ENCODE measurements around the gene CILP2.

Gene CILP2

GRCh38 chr19:19528721-19529490 is 9.2 kb upstream of the CILP2 start, which contains the start of gene YJEFN3:
YJEFN3 (plus strand) TSS chr19:19528911; CDS start chr19:19528933, 22 bp downstream.
- ATAC-seq = no peak
- DNase-seq = no peak

GRCh38 chr19:19529783-19530422 is 8.2 kb upstream of the CILP2 start:
- no peak for DNase-seq
- ATAC-seq = no peak

- ATAC-seq = no peak
- DNase-seq = no peak
Measured at GRCh38 chr19:19530423-19530804, 7.7 kb upstream of the CILP2 start.

- DNase-seq (no peak), ATAC-seq (no peak)
Measured at GRCh38 chr19:19530889-19531288, 7.2 kb upstream of the CILP2 start.

- ATAC-seq (peak; percentile 74), DNase-seq (peak; percentile 91)
Measured at GRCh38 chr19:19531951-19532805, 5.9 kb upstream of the CILP2 start.

GRCh38 chr19:19532806-19533701 is 5.0 kb upstream of the CILP2 start:
- ATAC-seq (no peak), DNase-seq (no peak)

- no peak for ATAC-seq
- DNase-seq = no peak
Measured at GRCh38 chr19:19533841-19534240, 4.2 kb upstream of the CILP2 start.

GRCh38 chr19:19534556-19535265 is 3.4 kb upstream of the CILP2 start:
- DNase-seq (no peak), ATAC-seq (no peak)

GRCh38 chr19:19535311-19536191 is 2.5 kb upstream of the CILP2 start:
- ATAC-seq (no peak), DNase-seq (no peak)

- ATAC-seq = no peak
- no peak for DNase-seq
Measured at GRCh38 chr19:19537075-19538048, 703 bp upstream of the CILP2 start.

GRCh38 chr19:19538785-19539166 is 711 bp downstream of the CILP2 start:
- no peak for ATAC-seq

GRCh38 chr19:19539698-19540063 is 1.6 kb downstream of the CILP2 start:
- ATAC-seq = no peak
- DNase-seq = no peak

More at GRCh38 chr19:19538785-19539166, 711 bp downstream of the CILP2 start:
- DNase-seq = no peak

- DNase-seq = peak; percentile 85
- peak; percentile 13 for ATAC-seq
Measured at GRCh38 chr19:19540064-19540714, 2.1 kb downstream of the CILP2 start.

- ATAC-seq (peak; percentile 82), DNase-seq (peak; percentile 86)
Measured at GRCh38 chr19:19540715-19541515, 2.9 kb downstream of the CILP2 start.

- no peak for DNase-seq
- no peak for ATAC-seq
Measured at GRCh38 chr19:19541616-19542015, 3.6 kb downstream of the CILP2 start.

- DNase-seq (no peak), ATAC-seq (no peak)
Measured at GRCh38 chr19:19542507-19542906, 4.4 kb downstream of the CILP2 start.

GRCh38 chr19:19543101-19543500 is 5.0 kb downstream of the CILP2 start:
- no peak for DNase-seq
- no peak for ATAC-seq

All from stimulated activated naive CD8-positive, alpha-beta T cell treated with anti-CD3 and anti-CD28 coated beads, Interleukin-15, Interleukin-2, amounts not matched to agents 100 U/mL and 50 U/mL, for 24 hours (primary cell).